ENCODE data around the gene QRICH1. TPM values are rescaled to one million over a fixed set of nuclear protein-coding genes. Genes with fewer than 3 reads are reported as not detected.

The QRICH1 gene
- total and polyA plus RNA-seq, 2 of the 13 experiments (the other 11 are each of a cell fraction or from before 2014, with no cell fraction given): 52.6 to 102 TPM

GRCh38 chr3:49120438-49121131 lies 26.7 kb upstream of the QRICH1 start, which contains the start of gene USP19 (continued):
- TF ChIP-seq CREBL2 (CRISPR knock-in tag; IDR thresholded peaks at IDR 0.05; ENCODE audit: borderline replicate concordance) (no peak), SRSF1 (optimal IDR thresholded peaks at IDR 0.05; ENCODE audit: low read depth, low read length) (no peak), REST (IDR thresholded peaks at IDR 0.05; ENCODE audit: borderline replicate concordance in 1 of 2, low read depth in 1 of 2, low read length in 2 of 2) (no peak), KDM6A (CRISPR knock-in tag; IDR thresholded peaks at IDR 0.05; ENCODE audit: low read depth) (no peak), MTF2 (CRISPR knock-in tag; IDR thresholded peaks at IDR 0.05; ENCODE audit: borderline replicate concordance) (no peak), ARID4A (CRISPR knock-in tag; IDR thresholded peaks at IDR 0.05; ENCODE audit: borderline replicate concordance) (peak; percentile 98), XRCC5 (optimal IDR thresholded peaks at IDR 0.05; ENCODE audit: low read length) (peak; percentile 84), CHD4 (IDR thresholded peaks at IDR 0.05; ENCODE audit: borderline replicate concordance, low read length) (no peak), HMG20B (CRISPR knock-in tag; conservative IDR thresholded peaks at IDR 0.05) (no peak), ZBTB14 (CRISPR knock-in tag; IDR thresholded peaks at IDR 0.05) (no peak), POLR2AphosphoS2 (IDR thresholded peaks at IDR 0.05; ENCODE audit: low read depth, low read length) (no peak)

All from HepG2 (cell line).